HG02588 (cell line): ENCODE measurements around the gene LRRC15.
A peak's percentile ranks its signal among the peaks of the same experiment; 100 is the strongest.

Experiments used
- ATAC-seq: cut with Tn5 transposase; IDR thresholded peaks from one replicate; pipeline ENCODE4 v1.9.1; 2021; ENCODE audit warnings: mild to moderate bottlenecking, moderate library complexity; ENCODE audit not compliant: unreplicated experiment

LRRC15 gene

GRCh38 chr3:194336601-194337355 lies 32.8 kb downstream of the LRRC15 start:
- no peak for ATAC-seq

- no peak for ATAC-seq
Observed at GRCh38 chr3:194333981-194334320, 35.6 kb downstream of the LRRC15 start.

- peak; percentile 93 for ATAC-seq
Observed at GRCh38 chr3:194333212-194333980, 36.1 kb downstream of the LRRC15 start.

GRCh38 chr3:194332858-194333211 lies 36.7 kb downstream of the LRRC15 start:
- no peak for ATAC-seq

GRCh38 chr3:194330579-194330978 lies 39.0 kb downstream of the LRRC15 start:
- ATAC-seq, result no peak

GRCh38 chr3:194330160-194330559 lies 39.4 kb downstream of the LRRC15 start:
- no peak for ATAC-seq

- ATAC-seq, result no peak
Observed at GRCh38 chr3:194329583-194329965, 40.0 kb downstream of the LRRC15 start.

- no peak for ATAC-seq
Observed at GRCh38 chr3:194328942-194329582, 40.5 kb downstream of the LRRC15 start.

- ATAC-seq, result no peak
Observed at GRCh38 chr3:194328053-194328657, 41.4 kb downstream of the LRRC15 start.

GRCh38 chr3:194327218-194328052 lies 42.1 kb downstream of the LRRC15 start:
- no peak for ATAC-seq

GRCh38 chr3:194326968-194327217 lies 42.6 kb downstream of the LRRC15 start:
- no peak for ATAC-seq

GRCh38 chr3:194326192-194326967 lies 43.2 kb downstream of the LRRC15 start:
- no peak for ATAC-seq

GRCh38 chr3:194325424-194326153 lies 44.0 kb downstream of the LRRC15 start:
- ATAC-seq, result no peak

GRCh38 chr3:194324823-194325327 lies 44.7 kb downstream of the LRRC15 start:
- no peak for ATAC-seq

- peak; percentile 61 for ATAC-seq
Observed at GRCh38 chr3:194323785-194324735, 45.5 kb downstream of the LRRC15 start.

- no peak for ATAC-seq
Observed at GRCh38 chr3:194322678-194323211, 46.8 kb downstream of the LRRC15 start.

GRCh38 chr3:194321693-194322640 lies 47.6 kb downstream of the LRRC15 start:
- no peak for ATAC-seq
